GM18861 (cell line): ENCODE results near the gene SCAANT1.

Experiments used
- ATAC-seq: cut with Tn5 transposase; IDR thresholded peaks from one replicate; pipeline ENCODE4 v1.9.1; 2021; ENCODE audit not compliant: unreplicated experiment

SCAANT1 gene

GRCh38 chr3:63905731-63906620 is 6.2 kb downstream of the SCAANT1 start:
- ATAC-seq, result no peak

GRCh38 chr3:63900459-63900858 is 11.7 kb downstream of the SCAANT1 start:
- ATAC-seq, result no peak

- no peak for ATAC-seq
These were observed 12.2 kb downstream of the SCAANT1 start for GRCh38 chr3:63900010-63900409.

- ATAC-seq, result peak; percentile 66
These were observed 15.7 kb downstream of the SCAANT1 start for GRCh38 chr3:63896332-63897030.

GRCh38 chr3:63895422-63896189 is 16.6 kb downstream of the SCAANT1 start:
- no peak for ATAC-seq

GRCh38 chr3:63892773-63893352 is 19.3 kb downstream of the SCAANT1 start:
- ATAC-seq, result no peak

GRCh38 chr3:63891518-63891917 is 20.7 kb downstream of the SCAANT1 start:
- no peak for ATAC-seq

- no peak for ATAC-seq
These were observed 25.3 kb downstream of the SCAANT1 start for GRCh38 chr3:63886858-63887257.

- ATAC-seq, result no peak
These were observed 31.5 kb downstream of the SCAANT1 start for GRCh38 chr3:63880653-63881052.

GRCh38 chr3:63878394-63879060 is 33.7 kb downstream of the SCAANT1 start:
- no peak for ATAC-seq

GRCh38 chr3:63877737-63878393 is 34.3 kb downstream of the SCAANT1 start:
- ATAC-seq, result no peak

- ATAC-seq, result no peak
These were observed 35.9 kb downstream of the SCAANT1 start for GRCh38 chr3:63876260-63876659.

GRCh38 chr3:63875510-63875909 is 36.7 kb downstream of the SCAANT1 start:
- ATAC-seq, result no peak

- no peak for ATAC-seq
These were observed 37.4 kb downstream of the SCAANT1 start for GRCh38 chr3:63874769-63875168.

- ATAC-seq, result no peak
These were observed 39.9 kb downstream of the SCAANT1 start for GRCh38 chr3:63872135-63872924.

GRCh38 chr3:63870615-63871005 is 41.6 kb downstream of the SCAANT1 start:
- ATAC-seq, result no peak

- ATAC-seq, result no peak
These were observed 42.1 kb downstream of the SCAANT1 start for GRCh38 chr3:63869940-63870614.

- no peak for ATAC-seq
These were observed 45.0 kb downstream of the SCAANT1 start for GRCh38 chr3:63867225-63867624.

- no peak for ATAC-seq
These were observed 47.2 kb downstream of the SCAANT1 start for GRCh38 chr3:63864965-63865327.
